HG03571 (cell line): ENCODE data around the gene HAUS3.
A peak's percentile ranks its signal among the peaks of the same experiment; 100 is the strongest.

ENCODE experiments used
- ATAC-seq: cut with Tn5 transposase; IDR thresholded peaks from one replicate; pipeline ENCODE4 v1.9.1; 2021; ENCODE audit not compliant: unreplicated experiment

HAUS3 gene

DNA sequence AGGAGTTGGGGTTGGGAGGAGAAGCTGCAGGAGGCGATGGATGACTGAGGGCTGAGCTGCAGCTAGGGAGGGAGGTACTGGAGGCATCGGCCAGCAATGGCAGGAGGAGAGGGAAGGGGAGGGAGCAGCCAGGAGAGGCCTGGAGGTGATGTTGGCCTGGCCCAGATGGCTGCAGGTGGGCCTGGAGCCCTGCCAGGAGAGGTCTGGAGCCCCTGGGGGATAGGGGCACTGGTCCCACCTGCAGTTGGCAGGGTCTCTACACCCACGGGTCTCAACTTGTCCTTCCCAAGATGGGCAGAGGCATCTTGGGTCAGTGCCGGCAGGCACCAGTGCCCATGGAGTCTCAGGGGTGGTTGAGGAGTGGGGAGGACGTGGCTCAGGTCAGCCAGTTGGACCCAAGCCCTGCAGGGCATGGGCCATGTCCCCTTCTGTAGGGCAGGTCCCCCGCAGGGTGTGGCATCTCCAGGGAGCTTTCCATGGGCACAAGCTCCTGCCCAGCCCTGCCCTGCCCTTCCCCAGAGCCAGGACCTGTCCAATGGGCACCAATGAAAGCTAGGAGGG lies 22.6 kb upstream of the HAUS3 start:
- ATAC-seq, result no peak

- ATAC-seq, result no peak
Observed at GRCh38 chr4:2263926-2264321, 22.0 kb upstream of the HAUS3 start.

- no peak for ATAC-seq
Observed at GRCh38 chr4:2262944-2263250, 21.0 kb upstream of the HAUS3 start.

- ATAC-seq, result peak; percentile 88
Observed at GRCh38 chr4:2262145-2262943, 20.4 kb upstream of the HAUS3 start.

- ATAC-seq, result no peak
Observed at GRCh38 chr4:2261853-2262144, 19.9 kb upstream of the HAUS3 start, which contains the start of gene MXD4. Gene MXD4, minus strand, starts transcription at chr4:2262109. Its CDS starts 129 bp downstream, at chr4:2261980.

DNA sequence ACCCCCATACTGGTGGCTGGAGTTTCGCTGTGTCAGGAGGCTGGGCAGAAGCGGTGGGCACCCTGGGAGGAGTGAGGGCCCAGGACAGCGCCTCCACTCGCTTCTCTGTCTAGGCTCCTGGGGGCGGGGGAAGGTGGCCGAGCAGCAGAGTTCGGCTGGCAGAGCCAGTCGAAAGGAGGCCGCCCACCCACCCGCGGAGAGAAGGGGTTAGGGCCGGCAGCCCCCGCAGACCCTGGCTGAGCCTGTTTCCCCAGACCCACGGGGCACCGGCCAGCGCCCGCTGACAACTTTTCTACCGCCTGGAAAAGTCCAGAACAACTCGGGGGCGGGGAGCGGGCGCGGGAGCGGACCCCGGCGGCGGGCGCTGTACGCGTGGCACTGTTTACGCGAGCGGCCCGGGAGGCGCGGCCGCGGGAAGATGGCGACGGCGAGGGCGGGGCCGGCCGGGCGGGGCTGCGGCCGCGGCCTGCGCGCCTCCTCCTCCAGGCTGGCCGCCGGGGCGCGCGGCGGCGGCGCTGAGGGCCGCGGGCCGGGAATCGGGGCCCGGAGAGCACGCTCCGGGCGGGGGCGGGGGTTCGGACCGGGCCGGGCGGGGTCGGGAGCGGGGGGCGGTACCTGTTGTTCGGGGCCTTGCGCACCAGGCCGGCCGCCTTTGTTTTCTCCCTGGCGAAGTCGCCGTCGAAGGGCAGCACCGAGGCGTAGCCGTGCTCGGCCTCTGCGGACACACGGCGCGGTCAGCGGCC lies 19.4 kb upstream of the HAUS3 start:
- ATAC-seq, result no peak

GRCh38 chr4:2260344-2261109 lies 18.6 kb upstream of the HAUS3 start:
- ATAC-seq, result no peak

DNA sequence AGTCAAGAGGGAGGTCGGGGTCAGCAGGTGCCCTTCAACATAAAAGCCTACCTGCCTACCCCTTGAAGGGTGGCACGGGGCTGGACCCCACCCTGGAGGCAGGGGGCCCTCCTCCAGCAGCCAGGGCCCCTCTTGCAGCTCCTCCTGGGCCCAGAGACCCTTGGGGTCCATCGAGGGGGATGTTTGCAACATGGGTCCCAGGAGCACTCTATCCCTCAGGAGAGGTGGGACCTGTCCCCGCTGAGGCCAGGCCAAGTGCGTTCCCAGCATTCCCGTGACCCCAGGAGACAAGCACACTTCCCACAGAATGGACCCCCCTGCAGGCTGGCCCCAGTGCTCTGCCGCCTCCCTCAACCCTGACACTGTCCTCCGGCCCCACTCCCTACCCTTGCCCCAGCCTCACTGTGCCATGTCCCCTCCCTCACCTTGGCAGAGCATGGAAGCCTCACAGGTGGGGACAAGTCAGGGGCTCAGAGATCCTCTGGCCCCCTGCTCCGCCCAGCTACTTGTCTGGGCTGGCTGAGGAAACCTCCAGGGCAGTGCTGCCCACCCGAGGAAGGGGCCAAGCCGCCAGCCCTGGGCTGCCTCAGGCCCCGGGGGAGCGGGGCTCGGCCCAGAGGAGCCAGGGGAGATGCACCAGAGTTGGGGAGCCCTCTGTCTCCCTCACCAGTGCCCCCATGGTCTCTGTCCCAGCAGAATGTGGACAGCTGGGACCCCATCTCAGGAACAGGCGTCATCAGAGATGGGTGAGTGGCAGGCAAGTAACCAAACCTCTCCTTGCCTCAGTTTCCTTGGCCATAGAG lies 17.8 kb upstream of the HAUS3 start:
- no peak for ATAC-seq

DNA sequence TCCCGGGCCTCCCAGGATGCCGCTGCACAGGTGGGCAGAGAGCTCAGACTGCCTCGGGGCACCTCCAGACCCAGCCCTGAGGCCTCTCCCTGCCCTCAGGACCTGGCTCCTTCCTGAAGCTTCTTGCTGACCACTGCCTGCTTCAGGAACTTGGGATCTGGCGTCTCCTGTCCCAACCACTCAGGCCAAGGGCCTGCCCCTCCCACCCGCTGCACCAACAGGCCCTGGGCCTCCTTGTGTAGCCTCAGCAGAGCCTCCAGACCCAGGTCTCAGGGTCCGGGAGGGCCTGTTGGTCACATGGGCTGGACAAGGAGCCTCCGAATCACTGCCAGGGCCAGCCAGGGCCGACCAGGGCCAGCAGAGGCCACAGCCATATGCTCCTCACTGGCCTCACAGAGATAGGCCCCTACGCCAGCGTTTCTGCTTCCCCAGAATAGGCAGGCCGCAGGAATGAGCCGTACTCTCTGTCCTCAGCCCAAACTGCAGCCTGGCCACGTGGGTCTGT lies 17.2 kb upstream of the HAUS3 start:
- no peak for ATAC-seq

DNA sequence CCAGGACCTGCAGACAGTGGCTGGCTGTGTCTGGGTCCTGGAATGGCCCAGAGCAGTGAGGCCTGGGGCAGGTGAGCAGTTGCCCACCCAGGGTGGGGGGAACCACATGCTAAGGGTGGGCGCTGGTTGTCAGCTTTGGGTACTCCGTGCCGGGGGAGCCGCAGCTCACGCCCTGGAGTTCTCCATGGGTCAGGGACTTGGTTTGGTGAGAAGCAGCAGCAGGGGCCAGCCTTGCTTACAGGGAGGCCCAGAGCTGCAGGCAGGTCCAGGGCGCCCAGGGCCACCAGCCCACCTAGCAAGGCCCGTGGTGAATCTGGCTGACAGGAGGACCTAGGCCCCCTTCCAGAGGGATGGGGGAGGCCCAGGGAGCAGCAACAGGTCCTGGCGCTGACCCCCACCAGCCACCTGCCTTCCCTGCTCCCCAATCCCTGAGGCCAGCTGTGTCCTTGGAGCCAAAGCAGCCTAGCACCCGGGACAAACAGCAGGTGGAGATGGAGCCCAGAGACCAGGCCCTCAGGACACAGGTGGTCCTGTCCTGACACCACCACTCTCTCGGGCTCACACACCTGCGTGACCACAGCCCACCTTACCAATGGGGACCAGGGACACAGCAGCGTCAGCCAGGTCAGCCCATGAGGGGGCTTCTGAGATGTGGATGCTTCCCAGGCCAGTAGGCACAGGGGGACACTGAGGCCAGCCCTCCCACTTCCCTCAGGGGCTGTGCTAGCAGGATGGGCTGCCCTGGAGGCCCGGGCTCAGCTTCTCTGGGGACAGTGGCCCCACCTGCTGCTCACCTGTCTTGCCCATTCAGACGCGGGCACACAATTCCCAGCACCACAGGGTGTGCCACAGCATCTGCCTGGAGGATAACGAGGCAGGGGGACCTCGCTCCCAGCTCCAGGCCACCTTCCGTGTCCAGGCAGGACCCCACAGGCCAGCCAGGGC lies 16.4 kb upstream of the HAUS3 start:
- ATAC-seq, result no peak

GRCh38 chr4:2257361-2258081 lies 15.6 kb upstream of the HAUS3 start:
- no peak for ATAC-seq

DNA sequence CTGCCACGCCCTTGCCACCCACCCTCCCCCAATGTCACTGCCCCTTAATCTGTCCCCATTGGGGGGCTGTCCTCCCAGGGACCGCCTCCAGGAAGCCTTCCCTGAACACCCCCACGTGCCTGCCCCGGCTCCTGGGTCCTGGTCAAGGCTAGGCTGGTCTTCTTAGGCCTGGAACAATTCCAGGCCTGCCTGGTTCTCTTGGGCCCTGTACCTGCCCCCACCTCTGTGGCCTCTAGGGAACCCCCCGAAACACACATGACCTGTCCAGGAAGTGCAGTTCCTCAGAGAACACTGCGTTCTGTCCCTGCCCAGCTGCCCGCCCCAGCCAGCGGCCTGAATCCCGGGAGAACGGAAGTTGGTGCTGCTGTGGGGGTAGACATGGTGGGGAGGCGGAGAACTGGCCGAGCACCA lies 14.9 kb upstream of the HAUS3 start:
- ATAC-seq, result no peak

- ATAC-seq, result no peak
Observed at GRCh38 chr4:2256156-2256731, 14.3 kb upstream of the HAUS3 start.

- ATAC-seq, result no peak
Observed at GRCh38 chr4:2255501-2256155, 13.7 kb upstream of the HAUS3 start.

GRCh38 chr4:2254665-2255500 lies 13.0 kb upstream of the HAUS3 start:
- ATAC-seq, result no peak

- no peak for ATAC-seq
Observed at GRCh38 chr4:2253160-2254084, 11.5 kb upstream of the HAUS3 start.
